ENCODE measurements around the gene CYP3A7. TPM values are rescaled to one million over a fixed set of nuclear protein-coding genes. Genes with fewer than 3 reads are reported as not detected.

The CYP3A7 gene
- total and polyA plus RNA-seq, 2 of the 13 experiments (the other 11 are each of a cell fraction or from before 2014, with no cell fraction given) = 5.8 to 6.4 TPM

DNA sequence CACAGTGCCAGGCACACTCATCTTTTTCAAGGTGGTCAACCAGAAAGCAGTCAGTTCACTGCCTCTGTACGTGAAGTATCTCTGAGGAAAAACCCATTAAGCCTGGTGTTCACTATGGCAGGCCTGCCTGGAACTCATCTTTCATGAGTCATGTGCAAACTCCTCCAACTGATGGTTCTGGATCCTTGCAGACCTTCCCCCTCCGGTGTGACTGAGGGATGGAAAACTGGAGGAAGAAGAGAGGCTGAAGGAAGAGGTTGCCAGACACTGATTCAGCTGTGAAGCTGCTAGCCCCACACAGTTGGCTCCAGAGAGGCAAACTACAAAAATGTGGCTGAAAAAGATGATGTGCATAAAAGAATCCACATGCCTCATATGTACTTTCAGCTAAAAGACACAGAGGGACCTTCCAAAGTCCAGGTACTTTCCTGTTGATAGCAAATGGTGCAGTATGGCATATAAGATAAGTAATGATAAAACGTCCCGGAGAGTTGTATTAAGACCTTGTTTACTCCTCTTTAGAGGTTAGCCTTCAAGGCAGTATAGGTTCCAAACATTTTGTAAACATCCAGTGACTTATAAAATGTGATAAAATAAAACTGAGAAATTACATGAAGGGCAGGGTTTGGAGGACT, 57.9 kb downstream of the CYP3A7 start (continued):
- TF ChIP-seq IRX3 (CRISPR knock-in tag; IDR thresholded peaks at IDR 0.05; ENCODE audit: borderline replicate concordance, low read depth) = no peak
- TF ChIP-seq, protein P1, sequence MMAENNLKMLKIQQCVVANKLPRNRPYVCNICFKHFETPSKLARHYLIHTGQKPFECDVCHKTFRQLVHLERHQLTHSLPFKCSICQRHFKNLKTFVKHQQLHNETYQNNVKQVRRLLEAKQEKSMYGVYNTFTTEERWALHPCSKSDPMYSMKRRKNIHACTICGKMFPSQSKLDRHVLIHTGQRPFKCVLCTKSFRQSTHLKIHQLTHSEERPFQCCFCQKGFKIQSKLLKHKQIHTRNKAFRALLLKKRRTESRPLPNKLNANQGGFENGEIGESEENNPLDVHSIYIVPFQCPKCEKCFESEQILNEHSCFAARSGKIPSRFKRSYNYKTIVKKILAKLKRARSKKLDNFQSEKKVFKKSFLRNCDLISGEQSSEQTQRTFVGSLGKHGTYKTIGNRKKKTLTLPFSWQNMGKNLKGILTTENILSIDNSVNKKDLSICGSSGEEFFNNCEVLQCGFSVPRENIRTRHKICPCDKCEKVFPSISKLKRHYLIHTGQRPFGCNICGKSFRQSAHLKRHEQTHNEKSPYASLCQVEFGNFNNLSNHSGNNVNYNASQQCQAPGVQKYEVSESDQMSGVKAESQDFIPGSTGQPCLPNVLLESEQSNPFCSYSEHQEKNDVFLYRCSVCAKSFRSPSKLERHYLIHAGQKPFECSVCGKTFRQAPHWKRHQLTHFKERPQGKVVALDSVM (CRISPR knock-in tag; IDR thresholded peaks at IDR 0.05) = no peak
- TF ChIP-seq ZSCAN30 (CRISPR knock-in tag; IDR thresholded peaks at IDR 0.05) = no peak
- no peak for TF ChIP-seq ZNF652 (CRISPR knock-in tag; IDR thresholded peaks at IDR 0.05; ENCODE audit: borderline replicate concordance, low read depth)

DNA sequence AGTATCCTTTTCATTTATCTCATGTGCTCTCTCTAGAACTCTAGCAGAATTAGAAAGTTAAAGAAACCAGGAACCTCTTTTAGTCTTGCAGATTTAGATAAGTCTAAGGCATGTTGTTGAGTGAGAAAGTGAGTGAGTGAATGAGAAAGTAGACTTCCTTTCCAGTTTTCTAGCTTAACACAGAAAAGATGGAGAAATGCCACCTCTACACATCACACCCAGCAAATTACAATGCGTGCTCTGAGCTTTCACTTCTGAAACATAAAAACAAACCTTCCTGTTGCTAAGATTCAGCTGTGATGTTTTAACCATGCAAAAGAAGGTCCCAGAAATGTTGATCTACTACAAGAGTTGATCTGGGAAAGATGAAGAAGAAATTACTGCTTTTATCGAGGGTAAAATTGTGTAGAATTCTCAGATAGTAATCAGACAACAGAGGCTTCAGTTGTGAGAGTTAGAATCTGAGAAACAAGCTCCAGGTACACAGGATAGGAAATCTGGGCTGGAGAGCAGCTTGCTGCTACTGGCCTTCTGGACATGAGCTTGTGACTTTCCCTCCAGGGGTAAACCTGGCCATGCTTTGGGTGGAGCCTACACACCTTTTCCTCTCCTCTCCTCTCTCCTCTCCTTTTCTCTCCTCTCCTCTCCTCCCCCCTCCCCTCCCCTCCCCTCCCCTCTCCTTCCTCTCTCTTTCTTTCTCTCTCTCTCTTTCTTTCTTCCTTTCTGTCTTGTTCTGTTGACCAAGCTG, 59.8 kb downstream of the CYP3A7 start:
- Histone ChIP-seq H3K79me2 (ENCODE audit: insufficient read depth, low read length) (no peaks in the 10 kb centered on the region), H3K4me1 (ENCODE audit: insufficient read depth, low read length) (peaks cover 47% of the 10 kb centered on the region), H2AFZ (ENCODE audit: low read length) (no peak overlapping the region), H3K27ac (ENCODE audit: extremely low read length, insufficient read depth, low read length) (no peak overlapping the region), H3K9me3 (ENCODE audit: low read length) (no peaks in the 10 kb centered on the region), H3K36me3 (replicated peaks in 1 of 2; ENCODE audit: control insufficient read depth in 1 of 2, insufficient read depth in 2 of 2, low read length in 2 of 2) (no peaks in the 10 kb centered on the region), H3K9ac (ENCODE audit: insufficient read depth, low read depth, low read length) (no peak overlapping the region), H3K4me2 (ENCODE audit: low read depth, low read length) (no peak overlapping the region), H4K20me1 (ENCODE audit: insufficient read depth, low read length) (no peaks in the 10 kb centered on the region), H3K4me3 (replicated peaks in 1 of 3; ENCODE audit: insufficient read depth in 1 of 3, low read depth in 2 of 3, low read length in 3 of 3) (no peak overlapping the region), H3K27me3 (ENCODE audit: control insufficient read depth in 1 of 2, insufficient read depth in 2 of 2, low read length in 2 of 2) (no peaks in the 10 kb centered on the region)
- POLR2A ChIA-PET = interaction anchor here (0.8 to 2.0 kb wide), 2 partner anchors 18 to 20 kb away, joined by 6 to 13 read pairs; no protein-coding TSS in a partner anchor
- no peak for ATAC-seq
- FAIRE-seq = no peak
- in situ Hi-C loops (cut with HindIII; ENCODE audit: extremely low pct_ligation_motif_present, low pct_unique_long_range_greater_than_20kb) = no loop called here
- intact Hi-C loops (cut with micrococcal nuclease; ENCODE audit: unreplicated experiment) = no loop called here
- CTCF ChIA-PET (ENCODE audit: low intra/inter-chr PET ratio, low total read pairs) = no interaction called here
- 94% methylated on average over 2 of the region's 2 CpGs for WGBS (ENCODE audit: low lambda C conversion rate)
- DNase-seq (ENCODE audit: low spot score) = no peak
- BruUV-seq (replicated peaks) = no TSS peak
- TF ChIP-seq PCBP1 (IDR thresholded peaks at IDR 0.05; ENCODE audit: borderline replicate concordance, low read depth, low read length) = peak; percentile 91; the same call in 1 of the 2 replicates
- TF ChIP-seq, protein P2, sequence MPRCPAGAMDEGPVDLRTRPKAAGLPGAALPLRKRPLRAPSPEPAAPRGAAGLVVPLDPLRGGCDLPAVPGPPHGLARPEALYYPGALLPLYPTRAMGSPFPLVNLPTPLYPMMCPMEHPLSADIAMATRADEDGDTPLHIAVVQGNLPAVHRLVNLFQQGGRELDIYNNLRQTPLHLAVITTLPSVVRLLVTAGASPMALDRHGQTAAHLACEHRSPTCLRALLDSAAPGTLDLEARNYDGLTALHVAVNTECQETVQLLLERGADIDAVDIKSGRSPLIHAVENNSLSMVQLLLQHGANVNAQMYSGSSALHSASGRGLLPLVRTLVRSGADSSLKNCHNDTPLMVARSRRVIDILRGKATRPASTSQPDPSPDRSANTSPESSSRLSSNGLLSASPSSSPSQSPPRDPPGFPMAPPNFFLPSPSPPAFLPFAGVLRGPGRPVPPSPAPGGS (CRISPR knock-in tag; IDR thresholded peaks at IDR 0.05) = no peak
- TF ChIP-seq ZNF264 (CRISPR knock-in tag; IDR thresholded peaks at IDR 0.05) = no peak
- peak; percentile 95 for TF ChIP-seq HNRNPK (IDR thresholded peaks at IDR 0.05; ENCODE audit: low read depth, low read length, poor library complexity, severe bottlenecking)
